CD4-positive, alpha-beta T cell treated with Interleukin-4 for 4 hours (primary cell): ENCODE data around the gene CHI3L2.
A peak's percentile ranks its signal among the peaks of the same experiment; 100 is the strongest.
"Not testable (repeated sequence)": the region's sequence is repeated elsewhere in the genome, so short reads cannot be mapped to it uniquely, and the experiment has no call there.

Source experiments
- DNase-seq: peaks from one replicate; pipeline ENCODE4 v3.0.0-alpha.2; 2020

Gene CHI3L2

GRCh38 chr1:111202707-111203623 is 24.5 kb upstream of the CHI3L2 start:
- no peak for DNase-seq

- DNase-seq, result peak; percentile 85
Observed at GRCh38 chr1:111203681-111204200, 23.8 kb upstream of the CHI3L2 start.

- DNase-seq, result peak; percentile 72
Observed at GRCh38 chr1:111204201-111204982, 23.1 kb upstream of the CHI3L2 start.

- DNase-seq, result no peak
Observed at GRCh38 chr1:111204983-111205713, 22.4 kb upstream of the CHI3L2 start.

- no peak for DNase-seq
Observed at GRCh38 chr1:111205714-111206050, 21.8 kb upstream of the CHI3L2 start.

- no peak for DNase-seq
Observed at GRCh38 chr1:111208921-111209320, 18.6 kb upstream of the CHI3L2 start.

- DNase-seq, result no peak
Observed at GRCh38 chr1:111209622-111210021, 17.9 kb upstream of the CHI3L2 start.

- DNase-seq, result no peak
Observed at GRCh38 chr1:111211921-111212320, 15.6 kb upstream of the CHI3L2 start.

- DNase-seq, result no peak
Observed at GRCh38 chr1:111212634-111213335, 14.7 kb upstream of the CHI3L2 start.

- DNase-seq, result peak; percentile 51
Observed at GRCh38 chr1:111213412-111213811, 14.1 kb upstream of the CHI3L2 start.

- DNase-seq, result no peak
Observed at GRCh38 chr1:111214074-111214801, 13.3 kb upstream of the CHI3L2 start.

- DNase-seq, result no peak
Observed at GRCh38 chr1:111214884-111215283, 12.6 kb upstream of the CHI3L2 start.

GRCh38 chr1:111215285-111215684 is 12.2 kb upstream of the CHI3L2 start:
- not testable (repeated sequence) for DNase-seq

GRCh38 chr1:111216751-111217150 is 10.8 kb upstream of the CHI3L2 start:
- DNase-seq, result no peak

GRCh38 chr1:111217183-111217910 is 10.2 kb upstream of the CHI3L2 start:
- no peak for DNase-seq

GRCh38 chr1:111218701-111219556 is 8.6 kb upstream of the CHI3L2 start:
- peak; percentile 50 for DNase-seq

GRCh38 chr1:111219557-111220286 is 7.8 kb upstream of the CHI3L2 start:
- no peak for DNase-seq

- DNase-seq, result no peak
Observed at GRCh38 chr1:111220302-111220890, 7.1 kb upstream of the CHI3L2 start.

- no peak for DNase-seq
Observed at GRCh38 chr1:111221276-111221632, 6.3 kb upstream of the CHI3L2 start.
